ENCODE measurements around the gene EXT2. TPM values are rescaled to one million over a fixed set of nuclear protein-coding genes. Genes with fewer than 3 reads are reported as not detected.

Gene EXT2
- total and polyA plus RNA-seq, 2 of the 13 experiments (the other 11 are each of a cell fraction or from before 2014, with no cell fraction given), result 61.5 to 68.7 TPM

DNA sequence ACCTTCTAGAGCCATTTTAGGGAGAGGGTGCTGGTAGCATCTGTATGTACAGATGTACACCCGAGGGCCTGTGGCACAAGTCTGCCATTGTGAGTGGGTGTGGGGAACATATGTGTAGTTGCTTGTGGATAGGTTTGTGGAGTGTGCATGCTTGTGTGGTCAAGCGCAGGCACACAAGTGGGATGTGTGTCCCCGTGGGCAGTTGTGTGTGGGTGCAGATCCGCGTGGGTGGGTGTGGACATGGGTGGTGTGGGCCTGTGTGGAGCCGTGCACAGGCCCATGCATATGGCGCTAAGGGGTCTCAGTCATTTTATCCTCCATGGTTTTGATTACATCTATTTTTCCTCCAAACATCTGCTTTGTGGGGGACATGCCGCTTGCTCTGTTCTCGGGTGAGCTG, 185.7 kb downstream of the EXT2 start (continued):
- TF ChIP-seq, protein P1, sequence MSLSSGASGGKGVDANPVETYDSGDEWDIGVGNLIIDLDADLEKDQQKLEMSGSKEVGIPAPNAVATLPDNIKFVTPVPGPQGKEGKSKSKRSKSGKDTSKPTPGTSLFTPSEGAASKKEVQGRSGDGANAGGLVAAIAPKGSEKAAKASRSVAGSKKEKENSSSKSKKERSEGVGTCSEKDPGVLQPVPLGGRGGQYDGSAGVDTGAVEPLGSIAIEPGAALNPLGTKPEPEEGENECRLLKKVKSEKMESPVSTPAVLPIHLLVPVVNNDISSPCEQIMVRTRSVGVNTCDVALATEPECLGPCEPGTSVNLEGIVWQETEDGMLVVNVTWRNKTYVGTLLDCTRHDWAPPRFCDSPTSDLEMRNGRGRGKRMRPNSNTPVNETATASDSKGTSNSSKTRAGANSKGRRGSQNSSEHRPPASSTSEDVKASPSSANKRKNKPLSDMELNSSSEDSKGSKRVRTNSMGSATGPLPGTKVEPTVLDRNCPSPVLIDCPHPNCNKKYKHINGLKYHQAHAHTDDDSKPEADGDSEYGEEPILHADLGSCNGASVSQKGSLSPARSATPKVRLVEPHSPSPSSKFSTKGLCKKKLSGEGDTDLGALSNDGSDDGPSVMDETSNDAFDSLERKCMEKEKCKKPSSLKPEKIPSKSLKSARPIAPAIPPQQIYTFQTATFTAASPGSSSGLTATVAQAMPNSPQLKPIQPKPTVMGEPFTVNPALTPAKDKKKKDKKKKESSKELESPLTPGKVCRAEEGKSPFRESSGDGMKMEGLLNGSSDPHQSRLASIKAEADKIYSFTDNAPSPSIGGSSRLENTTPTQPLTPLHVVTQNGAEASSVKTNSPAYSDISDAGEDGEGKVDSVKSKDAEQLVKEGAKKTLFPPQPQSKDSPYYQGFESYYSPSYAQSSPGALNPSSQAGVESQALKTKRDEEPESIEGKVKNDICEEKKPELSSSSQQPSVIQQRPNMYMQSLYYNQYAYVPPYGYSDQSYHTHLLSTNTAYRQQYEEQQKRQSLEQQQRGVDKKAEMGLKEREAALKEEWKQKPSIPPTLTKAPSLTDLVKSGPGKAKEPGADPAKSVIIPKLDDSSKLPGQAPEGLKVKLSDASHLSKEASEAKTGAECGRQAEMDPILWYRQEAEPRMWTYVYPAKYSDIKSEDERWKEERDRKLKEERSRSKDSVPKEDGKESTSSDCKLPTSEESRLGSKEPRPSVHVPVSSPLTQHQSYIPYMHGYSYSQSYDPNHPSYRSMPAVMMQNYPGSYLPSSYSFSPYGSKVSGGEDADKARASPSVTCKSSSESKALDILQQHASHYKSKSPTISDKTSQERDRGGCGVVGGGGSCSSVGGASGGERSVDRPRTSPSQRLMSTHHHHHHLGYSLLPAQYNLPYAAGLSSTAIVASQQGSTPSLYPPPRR (CRISPR knock-in tag; IDR thresholded peaks at IDR 0.05; ENCODE audit: borderline replicate concordance), result no peak
- no peak for TF ChIP-seq TSC22D2 (CRISPR knock-in tag; IDR thresholded peaks at IDR 0.05; ENCODE audit: borderline replicate concordance)
- no peak for TF ChIP-seq HCFC1 (IDR thresholded peaks at IDR 0.05; ENCODE audit: low read depth, low read length)
- no peak for TF ChIP-seq ELF3 (CRISPR knock-in tag; IDR thresholded peaks at IDR 0.05)
- no peak for TF ChIP-seq PAWR (CRISPR knock-in tag; IDR thresholded peaks at IDR 0.05; ENCODE audit: borderline replicate concordance)
- TF ChIP-seq, protein P2, sequence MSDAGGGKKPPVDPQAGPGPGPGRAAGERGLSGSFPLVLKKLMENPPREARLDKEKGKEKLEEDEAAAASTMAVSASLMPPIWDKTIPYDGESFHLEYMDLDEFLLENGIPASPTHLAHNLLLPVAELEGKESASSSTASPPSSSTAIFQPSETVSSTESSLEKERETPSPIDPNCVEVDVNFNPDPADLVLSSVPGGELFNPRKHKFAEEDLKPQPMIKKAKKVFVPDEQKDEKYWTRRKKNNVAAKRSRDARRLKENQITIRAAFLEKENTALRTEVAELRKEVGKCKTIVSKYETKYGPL (CRISPR knock-in tag; IDR thresholded peaks at IDR 0.05), result no peak
- TF ChIP-seq ZNF737 (CRISPR knock-in tag; IDR thresholded peaks at IDR 0.05; ENCODE audit: borderline replicate concordance), result no peak

DNA sequence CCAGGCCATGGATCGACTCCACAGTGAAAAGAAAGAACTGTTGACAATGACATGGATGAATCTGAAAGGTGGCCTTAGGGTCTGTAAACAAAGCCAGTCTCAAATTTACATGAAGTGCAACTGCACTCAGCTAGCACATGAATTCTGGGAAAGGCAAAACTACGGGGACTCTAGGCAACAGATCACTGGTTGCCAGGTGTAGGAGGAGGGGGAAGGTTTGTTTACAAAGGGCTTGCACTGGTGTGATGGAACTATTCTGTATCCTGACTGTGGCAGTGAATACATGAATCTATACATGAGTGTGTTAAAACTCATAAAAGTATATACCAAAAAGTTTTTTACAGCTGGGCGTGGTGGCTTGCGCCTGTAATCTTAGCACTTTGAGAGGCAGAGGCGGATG, 187.1 kb downstream of the EXT2 start:
- Histone ChIP-seq H2AFZ (ENCODE audit: low read length) (no peak overlapping the region), H3K79me2 (ENCODE audit: insufficient read depth, low read length) (no peaks in the 10 kb centered on the region), H3K9ac (ENCODE audit: insufficient read depth, low read depth, low read length) (no peak overlapping the region), H3K27me3 (ENCODE audit: control insufficient read depth in 1 of 2, insufficient read depth in 2 of 2, low read length in 2 of 2) (peaks cover 1 to 12% of the 10 kb centered on the region in 2 experiments; a peak in 2 of 5 replicates), H3K4me2 (ENCODE audit: low read depth, low read length) (no peak overlapping the region), H3K4me3 (replicated peaks in 1 of 3; ENCODE audit: insufficient read depth in 1 of 3, low read depth in 2 of 3, low read length in 3 of 3) (no peak overlapping the region), H3K4me1 (ENCODE audit: insufficient read depth, low read length) (peaks cover 7% of the 10 kb centered on the region; the same call in 1 of the 2 replicates), H3K36me3 (replicated peaks in 1 of 2; ENCODE audit: control insufficient read depth in 1 of 2, insufficient read depth in 2 of 2, low read length in 2 of 2) (no peaks in the 10 kb centered on the region), H3K27ac (ENCODE audit: extremely low read length, insufficient read depth, low read length) (no peak overlapping the region), H4K20me1 (ENCODE audit: insufficient read depth, low read length) (no peaks in the 10 kb centered on the region), H3K9me3 (ENCODE audit: low read length) (0 out of 2 replicates have a peak, but pooled peaks cover 7% of the 10 kb centered on the region)
- in situ Hi-C loops (cut with HindIII; ENCODE audit: extremely low pct_ligation_motif_present, low pct_unique_long_range_greater_than_20kb), result loop anchor here (25.0 kb wide), 1 partner anchor 255 kb away; no protein-coding TSS in a partner anchor
- DNase-seq (ENCODE audit: low spot score) (no peak), ATAC-seq (no peak), FAIRE-seq (no peak)
- POLR2A ChIA-PET, result no interaction called here
- intact Hi-C loops (cut with micrococcal nuclease; ENCODE audit: unreplicated experiment), result no loop called here
- TF ChIP-seq ZFAT (CRISPR knock-in tag; conservative IDR thresholded peaks at IDR 0.05), result no peak
- no peak for TF ChIP-seq ZNF274 (CRISPR knock-in tag; IDR thresholded peaks at IDR 0.05)
- BruUV-seq (replicated peaks), result no TSS peak
- CTCF ChIA-PET (ENCODE audit: low intra/inter-chr PET ratio, low total read pairs), result no interaction called here
- 72% methylated on average over 5 of the region's 5 CpGs for WGBS (ENCODE audit: low lambda C conversion rate)
